Cardiac muscle cell (in vitro differentiated cells and primary cell): Measurements from ENCODE around the gene UTY. TPM values are rescaled to one million over a fixed set of nuclear protein-coding genes. Genes with fewer than 3 reads are reported as not detected.

Experiments used
- DNase-seq, 2 donors: peaks; one replicate each; pipeline versions ENCODE4 v3.0.0 to v3.0.0-alpha.2; 2010 to 2017; ENCODE audit warnings: low read depth in 1 of 2, low spot score in 1 of 2
- H3K27ac ChIP-seq: fragments of 200-600 bp; sonication (generic); 2 replicates; pipeline ENCODE4 v1.5.1; 2016
- H3K27me3 ChIP-seq: fragments of 200-600 bp; sonication (generic); 2 replicates; pipeline ENCODE4 v1.6.0; 2016; ENCODE audit warnings: control low read depth
- H3K36me3 ChIP-seq: fragments of 200-600 bp; sonication (generic); 2 replicates; pipeline ENCODE4 v1.5.1; 2016; ENCODE audit warnings: control low read depth
- H3K4me1 ChIP-seq: fragments of 200-600 bp; sonication (generic); 2 replicates; pipeline ENCODE4 v1.8.1; 2017; ENCODE audit warnings: low read depth, mild to moderate bottlenecking, mixed run types
- H3K4me3 ChIP-seq: fragments of 200-600 bp; sonication (generic); 2 replicates; pipeline ENCODE4 v1.5.1; 2016; ENCODE audit warnings: mild to moderate bottlenecking
- H3K9me3 ChIP-seq: fragments of 200-600 bp; sonication (generic); 2 replicates; pipeline ENCODE4 v1.5.1; 2017; ENCODE audit warnings: low read depth, mild to moderate bottlenecking, control low read depth
- CTCF ChIP-seq: IDR thresholded peaks from 2 replicates; pipeline ENCODE4 v1.5.1; 2012; ENCODE audit warnings: low read depth, mild to moderate bottlenecking, low read length
- polyA plus RNA-seq: library from polyadenylated mRNA; unstranded; fragments of >200 nt; fragmentation: Nextera tagmentation; extraction: Ambion mirVana; gene quantifications from 2 replicates; pipeline ENCODE4 v1.2.1, GENCODE V29; 2016
- total RNA-seq: library from RNA; depleted of rRNA; stranded (reverse); fragments of >200 nt; gene quantifications from 2 replicates; pipeline ENCODE4 v1.2.3, GENCODE V29; 2016

The UTY gene
- total RNA-seq (not detected in 2 replicates), polyA plus RNA-seq (not detected in 2 replicates)

GRCh38 chrY:13479828-13480227 is at the start of gene UTY:
Gene UTY (minus strand): TSS chrY:13480033. CDS start chrY:13479665, 368 bp downstream.
- Histone ChIP-seq H3K27me3 (no peaks in the 10 kb centered on the region), H3K4me3 (no peak within 1 kb of the TSS), H3K27ac (no peak within 1 kb of the TSS)

GRCh38 chrY:13520474-13520873 is 40.6 kb upstream of the UTY start:
- H3K9me3 ChIP-seq = no peaks in the 10 kb centered on the region
- no peak overlapping the region for H3K27ac ChIP-seq
- no peaks in the 10 kb centered on the region for H3K4me1 ChIP-seq
- no peak for DNase-seq
- H3K27me3 ChIP-seq = no peaks in the 10 kb centered on the region
- no peak overlapping the region for H3K4me3 ChIP-seq
- TF ChIP-seq CTCF = no peak
- H3K36me3 ChIP-seq = no peaks in the 10 kb centered on the region

More at GRCh38 chrY:13479828-13480227, at the start of gene UTY:
- Histone ChIP-seq H3K4me1 (no peaks in the 10 kb centered on the region), H3K36me3 (no peaks in the 10 kb centered on the region), H3K9me3 (no peaks in the 10 kb centered on the region)
- DNase-seq = peak in 1 of 2 donors; percentile 95
- TF ChIP-seq CTCF = no peak

GRCh38 chrY:13501215-13501614 is 21.4 kb upstream of the UTY start:
- Histone ChIP-seq H3K27me3 (no peaks in the 10 kb centered on the region), H3K4me3 (no peak overlapping the region), H3K4me1 (no peaks in the 10 kb centered on the region), H3K36me3 (no peaks in the 10 kb centered on the region), H3K27ac (no peak overlapping the region), H3K9me3 (no peaks in the 10 kb centered on the region)
- peak in 1 of 2 donors; percentile 14 for DNase-seq
- TF ChIP-seq CTCF = peak; percentile 2

- Histone ChIP-seq H3K4me1 (no peaks in the 10 kb centered on the region), H3K9me3 (no peaks in the 10 kb centered on the region)
- no peak for TF ChIP-seq CTCF
Observed at GRCh38 chrY:13493737-13494136, 13.9 kb upstream of the UTY start.

GRCh38 chrY:13492408-13492807 is 12.6 kb upstream of the UTY start:
- H3K36me3 ChIP-seq = no peaks in the 10 kb centered on the region
- no peaks in the 10 kb centered on the region for H3K27me3 ChIP-seq
- no peak overlapping the region for H3K27ac ChIP-seq
- TF ChIP-seq CTCF = no peak
- H3K4me1 ChIP-seq = no peaks in the 10 kb centered on the region
- no peak for DNase-seq
- no peak overlapping the region for H3K4me3 ChIP-seq
- no peaks in the 10 kb centered on the region for H3K9me3 ChIP-seq

More at GRCh38 chrY:13493737-13494136, 13.9 kb upstream of the UTY start:
- Histone ChIP-seq H3K27ac (no peak overlapping the region), H3K27me3 (no peaks in the 10 kb centered on the region), H3K4me3 (no peak overlapping the region), H3K36me3 (no peaks in the 10 kb centered on the region)
- DNase-seq = no peak

GRCh38 chrY:13488738-13489137 is 8.9 kb upstream of the UTY start:
- DNase-seq = no peak
- no peak for TF ChIP-seq CTCF
- H3K36me3 ChIP-seq = no peaks in the 10 kb centered on the region
- no peaks in the 10 kb centered on the region for H3K27me3 ChIP-seq
- no peaks in the 10 kb centered on the region for H3K9me3 ChIP-seq
- H3K27ac ChIP-seq = no peak overlapping the region
- no peak overlapping the region for H3K4me3 ChIP-seq
- no peaks in the 10 kb centered on the region for H3K4me1 ChIP-seq
